GM12878 (cell line): ENCODE measurements around the gene KRT79. TPM values are rescaled to one million over a fixed set of nuclear protein-coding genes. Genes with fewer than 3 reads are reported as not detected.

Source experiments
- ATAC-seq: fragments of 200-7000 bp; cut with Tn5 transposase; 3 replicates; pipeline ENCODE4 v1.9.1; 2020; ENCODE audit warnings: mild to moderate bottlenecking, moderate library complexity
- BruUV-seq: library from RNA; stranded (reverse); fragments of 400-500 nt; replicated peaks from 2 replicates; lab custom pipeline; 2021; lab: Mats Ljungman, UMichigan
- CTCF ChIA-PET: fragments of 300-600 bp; sonication (Branson Sonifier 250); formaldehyde crosslinking; extraction: SDS; loops from one replicate; lab custom pipeline; 2021; ENCODE audit warnings: inconsistent platforms; lab: Yijun Ruan, JAX
- POLR2A ChIA-PET: fragments of 350-600 bp; formaldehyde crosslinking; extraction: SDS; loops from one replicate; lab custom pipeline; 2021; ENCODE audit warnings: inconsistent platforms; lab: Charles Lee
- RAD21 ChIA-PET: fragments of 300-600 bp; sonication (Branson Sonifier 250); formaldehyde crosslinking; loops from one replicate; lab custom pipeline; 2023; ENCODE audit warnings: antibody characterized with exemption; ENCODE audit not compliant: unreplicated experiment; lab: Charles Lee
- SMC1A ChIA-PET: fragments of 300-600 bp; sonication (Branson Sonifier 250); formaldehyde crosslinking; loops from one replicate; lab custom pipeline; 2023; ENCODE audit not compliant: unreplicated experiment, uncharacterized antibody; lab: Charles Lee
- DNase-seq: peaks from one replicate; pipeline ENCODE4 v3.0.0-alpha.2; 2011; ENCODE audit warnings: low read depth, low spot score
- FAIRE-seq: peaks from 3 replicates; lab custom pipeline; 2011; peaks lifted over from hg19 to GRCh38; lab: Jason Lieb, UNC
- H2AFZ ChIP-seq: 2 replicates; pipeline ENCODE4 v1.6.0; 2011; ENCODE audit warnings: low read depth, low read length, control low read depth; ENCODE audit not compliant: control insufficient read depth
- H3K27ac ChIP-seq: 2 replicates; pipeline ENCODE4 v1.5.1; 2011; ENCODE audit warnings: control low read depth; ENCODE audit not compliant: control insufficient read depth, insufficient read depth
- H3K27me3 ChIP-seq, 2 experiments: replicated peaks in 1 of 2; 2 replicates each; pipeline versions ENCODE4 v1.6.0 to v1.6.1; 2011; ENCODE audit warnings: low read length in 1 of 2; ENCODE audit not compliant: control insufficient read depth in 2 of 2, insufficient read depth in 2 of 2
- H3K36me3 ChIP-seq, 2 experiments: 2 replicates each; pipeline ENCODE4 v1.5.1; 2011; ENCODE audit warnings: low read length in 1 of 2; ENCODE audit not compliant: control insufficient read depth in 2 of 2, insufficient read depth in 2 of 2
- H3K4me1 ChIP-seq: 2 replicates; pipeline ENCODE4 v1.6.1; 2011; ENCODE audit warnings: mild to moderate bottlenecking, low read length, moderate library complexity, mixed read lengths; ENCODE audit not compliant: control insufficient read depth, insufficient read depth
- H3K4me2 ChIP-seq: 2 replicates; pipeline ENCODE4 v1.6.0; 2011; ENCODE audit warnings: control low read depth; ENCODE audit not compliant: control insufficient read depth, insufficient read depth
- H3K4me3 ChIP-seq: fragments of 200-600 bp; sonication (generic); 2 replicates; pipeline ENCODE4 v1.5.1; 2016
- H3K79me2 ChIP-seq: 2 replicates; pipeline ENCODE4 v1.6.0; 2011; ENCODE audit warnings: low read length; ENCODE audit not compliant: control insufficient read depth, insufficient read depth
- H3K9ac ChIP-seq: 2 replicates; pipeline ENCODE4 v1.8.0; 2011; ENCODE audit warnings: low read length, control low read depth, mixed read lengths; ENCODE audit not compliant: control insufficient read depth, insufficient read depth
- H3K9me3 ChIP-seq: replicated peaks from 3 replicates; pipeline ENCODE4 v1.5.1; 2011; ENCODE audit warnings: mild to moderate bottlenecking, low read length; ENCODE audit not compliant: control insufficient read depth, insufficient read depth
- H4K20me1 ChIP-seq: 2 replicates; pipeline ENCODE4 v1.6.0; 2011; ENCODE audit not compliant: control insufficient read depth, insufficient read depth
- BCL3 ChIP-seq: IDR thresholded peaks from 2 replicates; pipeline ENCODE4 v1.6.1; 2011; ENCODE audit warnings: borderline replicate concordance, low read depth, mild to moderate bottlenecking, moderate library complexity, low read length; ENCODE audit not compliant: insufficient read depth, poor library complexity, severe bottlenecking
- FOXK2 ChIP-seq: fragments of 450-650 bp; IDR thresholded peaks from 2 replicates; pipeline ENCODE4 v1.6.1; 2017; ENCODE audit warnings: mild to moderate bottlenecking, moderate library complexity
- MAX ChIP-seq: IDR thresholded peaks from 2 replicates; pipeline ENCODE4 v1.6.1; 2012; ENCODE audit warnings: low read depth, low read length, improper control_type of control experiment
- NBN ChIP-seq: fragments of 450-650 bp; IDR thresholded peaks from 2 replicates; pipeline ENCODE4 v1.6.1; 2016
- NFXL1 ChIP-seq: fragments of 450-650 bp; IDR thresholded peaks from 2 replicates; pipeline ENCODE4 v1.6.1; 2017; ENCODE audit warnings: antibody characterized with exemption, mild to moderate bottlenecking, borderline replicate concordance
- RBBP5 ChIP-seq: fragments of 200-600 bp; sonication (generic); conservative IDR thresholded peaks from 2 replicates; pipeline ENCODE4 v1.6.1; 2016
- SMARCA5 ChIP-seq: fragments of 450-650 bp; IDR thresholded peaks from 2 replicates; pipeline ENCODE4 v1.6.1; 2017; ENCODE audit warnings: mild to moderate bottlenecking
- STAT1 ChIP-seq: fragments of 450-650 bp; conservative IDR thresholded peaks from 2 replicates; pipeline ENCODE4 v1.6.1; 2014; ENCODE audit warnings: antibody characterized with exemption, mild to moderate bottlenecking
- SUZ12 ChIP-seq: fragments of 200-600 bp; sonication (generic); IDR thresholded peaks from one replicate; pipeline ENCODE4 v1.6.1; 2018; ENCODE audit warnings: antibody characterized with exemption, mild to moderate bottlenecking; ENCODE audit not compliant: unreplicated experiment
- TAF1 ChIP-seq: IDR thresholded peaks from 2 replicates; pipeline ENCODE4 v1.6.1; 2011; ENCODE audit warnings: mild to moderate bottlenecking, low read depth, low read length, borderline replicate concordance
- TCF12 ChIP-seq: IDR thresholded peaks from 2 replicates; pipeline ENCODE4 v1.6.1; 2011; ENCODE audit warnings: low read depth, mild to moderate bottlenecking, low read length
- WGBS: methylation state at CpG from one replicate; pipeline ENCODE4 v1.1.6; 2016; ENCODE audit warnings: low lambda C conversion rate; ENCODE audit not compliant: insufficient replicate concordance, insufficient coverage; ENCODE audit errors: missing lambda C conversion rate; 5-methylcytosine and 5-hydroxymethylcytosine counted together
- in situ Hi-C: fragments of 300-500 bp; cut with MboI; formaldehyde crosslinking; loops from 9 replicates; pipeline ENCODE4 v1.14.3; 2018; ENCODE audit warnings: mixed read lengths
- intact Hi-C: fragments of 100-400 bp; cut with micrococcal nuclease; formaldehyde crosslinking; loops from one replicate; pipeline ENCODE4 v1.14.2; 2022; ENCODE audit not compliant: unreplicated experiment
- polyA plus RNA-seq, 11 experiments: library from polyadenylated mRNA; depleted of rRNA in 4 of 11; unstranded in 6 of 11; stranded (reverse) in 5 of 11; fragments of >200 nt; fragmentation: Nextera tagmentation in 4 of 11; fragmentation: Illumina TruSeq in 1 of 11; extraction: Ambion mirVana in 4 of 11; extraction: Trizol in 1 of 11; gene quantifications; 1 replicate in 1 of 11; 2 replicates in 10 of 11; pipeline versions ENCODE4 v1.2.1 to v1.2.3, GENCODE V29; 2011 to 2016; ENCODE audit warnings: inconsistent platforms in 2 of 11, missing spikeins in 2 of 11, low read depth in 1 of 11
- total RNA-seq, 4 experiments: library from RNA; depleted of rRNA in 3 of 4; stranded (reverse); fragments of >200 nt in 3 of 4; fragmentation: Illumina TruSeq in 1 of 4; extraction: Trizol in 1 of 4; gene quantifications; 2 replicates each; pipeline versions ENCODE4 v1.2.1 to v1.2.3, GENCODE V29; 2013 to 2021

KRT79 gene
- total and polyA plus RNA-seq, 10 of the 15 experiments (the other 5 are each of a cell fraction or from before 2014, with no cell fraction given), result 0.03 to 0.09 (median 0.07) TPM; not detected in 7

GRCh38 chr12:52818388-52818787 lies 15.7 kb downstream of the KRT79 start (continued):
- TF ChIP-seq RBBP5, result no peak
- no peak for TF ChIP-seq SMARCA5
- TF ChIP-seq TCF12, result no peak
- no peak for TF ChIP-seq SUZ12
- TF ChIP-seq FOXK2, result no peak
- no peak for TF ChIP-seq NFXL1
- TF ChIP-seq NBN, result no peak
- no peak for TF ChIP-seq STAT1
- no peak for TF ChIP-seq BCL3
- no peak for TF ChIP-seq TAF1

- Histone ChIP-seq H3K36me3 (no peaks in the 10 kb centered on the region), H3K27ac (no peak overlapping the region), H3K4me2 (no peak overlapping the region), H3K79me2 (no peaks in the 10 kb centered on the region), H3K27me3 (peaks cover 0 to 7% of the 10 kb centered on the region in 2 experiments; a peak in 1 of 4 replicates), H3K9me3 (no peaks in the 10 kb centered on the region), H2AFZ (no peak overlapping the region), H4K20me1 (no peaks in the 10 kb centered on the region; the same call in 1 of the 2 replicates), H3K9ac (no peak overlapping the region), H3K4me1 (no peaks in the 10 kb centered on the region), H3K4me3 (no peak overlapping the region)
- intact Hi-C loops (no loop called here), in situ Hi-C loops (no loop called here)
- RAD21 ChIA-PET, result no interaction called here
- no peak for TF ChIP-seq MAX
- POLR2A ChIA-PET, result no interaction called here
- ATAC-seq (no peak), FAIRE-seq (no peak), DNase-seq (no peak)
- 37% methylated on average over 2 of the region's 2 CpGs for WGBS
- SMC1A ChIA-PET, result no interaction called here
- CTCF ChIA-PET, result no interaction called here
- no TSS peak for BruUV-seq
Observed at GRCh38 chr12:52817699-52818238, 16.3 kb downstream of the KRT79 start.
